ENCODE data around the gene CITED2.

CITED2 gene

DNA sequence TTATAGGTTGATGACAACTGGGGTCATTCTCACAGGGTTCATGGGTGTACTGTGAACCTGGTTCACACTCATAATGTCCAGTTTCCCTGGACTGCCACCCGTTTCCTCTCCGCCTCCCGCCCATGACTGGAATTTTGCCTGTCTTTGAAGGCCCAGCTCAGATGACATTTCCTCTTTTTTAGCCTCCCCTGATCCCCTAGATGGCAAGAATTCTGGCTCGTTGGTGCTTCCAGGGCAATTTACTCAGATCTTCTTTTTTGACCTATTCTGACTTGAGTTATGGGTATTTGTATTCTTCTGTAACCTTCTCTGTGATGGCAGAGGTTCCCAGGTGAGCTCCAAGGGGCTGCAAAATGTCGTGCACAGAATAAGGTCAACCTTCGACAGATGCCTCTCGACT lies 5.7 kb upstream of the CITED2 start:
- WGBS (ENCODE audit: extremely low coverage, insufficient coverage, low lambda C conversion rate), result no CpG with 5 or more reads among the region's 7 CpGs
- Histone ChIP-seq H2AK5ac (ENCODE audit: low read length) (no peak overlapping the region), H3K36me3 (ENCODE audit: control insufficient read depth, insufficient read depth, low read length) (no peaks in the 10 kb centered on the region), H2BK15ac (replicated peaks; ENCODE audit: low read depth) (no peak overlapping the region), H3K27ac (ENCODE audit: low read depth, low read length) (no peak overlapping the region), H3K4me2 (ENCODE audit: low read length) (no peak overlapping the region), H3K18ac (ENCODE audit: low read length) (no peak overlapping the region), H3K9ac (ENCODE audit: low read length) (no peak overlapping the region), H3K4ac (ENCODE audit: low read depth, low read length) (no peak overlapping the region), H3K56ac (ENCODE audit: low read length) (no peak overlapping the region), H3K4me3 (ENCODE audit: low read length) (no peak overlapping the region), H2BK120ac (ENCODE audit: low read depth, low read length) (no peak overlapping the region), H3K27me3 (ENCODE audit: insufficient read depth, low read length, poor library complexity) (no peaks in the 10 kb centered on the region), H3K23ac (ENCODE audit: low read length) (no peak overlapping the region), H4K5ac (ENCODE audit: low read length) (no peak overlapping the region), H3K4me1 (ENCODE audit: control insufficient read depth, low read depth, low read length) (peaks cover 11% of the 10 kb centered on the region), H2BK5ac (ENCODE audit: low read length) (no peak overlapping the region), H4K8ac (ENCODE audit: low read depth, low read length) (no peak overlapping the region), H3K79me1 (ENCODE audit: low read length) (no peaks in the 10 kb centered on the region), H3K79me2 (ENCODE audit: control insufficient read depth, insufficient read depth, low read length) (no peaks in the 10 kb centered on the region)
- no peak for DNase-seq

DNA sequence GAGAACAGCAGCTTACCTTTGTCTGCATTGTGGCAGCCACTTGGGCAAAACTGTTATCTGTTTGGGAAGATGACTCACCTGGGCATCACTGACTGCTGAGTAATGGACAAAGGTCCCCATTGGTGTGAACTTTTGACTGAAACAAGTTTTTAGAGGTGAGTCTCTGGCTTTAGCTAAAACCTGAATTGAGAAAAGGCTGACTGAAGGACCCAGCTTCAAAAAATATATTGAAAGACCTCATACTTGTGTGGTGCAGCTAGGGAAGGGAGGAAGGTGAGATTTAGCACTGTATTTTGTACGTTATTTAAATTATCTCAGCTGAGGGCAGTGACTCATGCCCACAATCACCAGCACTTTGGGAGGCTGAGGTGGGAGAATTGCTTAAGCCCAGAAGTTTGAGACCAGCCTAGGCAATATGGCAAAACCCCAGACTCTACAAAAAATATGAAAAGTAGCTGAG lies 4.5 kb upstream of the CITED2 start:
- Histone ChIP-seq H2BK120ac (ENCODE audit: low read depth, low read length) (no peak overlapping the region), H3K27me3 (ENCODE audit: insufficient read depth, low read length, poor library complexity) (no peaks in the 10 kb centered on the region), H3K9ac (ENCODE audit: low read length) (no peak overlapping the region), H2BK5ac (ENCODE audit: low read length) (no peak overlapping the region), H3K27ac (ENCODE audit: low read depth, low read length) (no peak overlapping the region), H3K4me1 (ENCODE audit: control insufficient read depth, low read depth, low read length) (peaks cover 11% of the 10 kb centered on the region), H4K8ac (ENCODE audit: low read depth, low read length) (no peak overlapping the region), H3K23ac (ENCODE audit: low read length) (no peak overlapping the region), H3K4ac (ENCODE audit: low read depth, low read length) (no peak overlapping the region), H3K79me1 (ENCODE audit: low read length) (no peaks in the 10 kb centered on the region), H3K18ac (ENCODE audit: low read length) (no peak overlapping the region), H4K5ac (ENCODE audit: low read length) (no peak overlapping the region), H3K4me2 (ENCODE audit: low read length) (no peak overlapping the region), H2AK5ac (ENCODE audit: low read length) (no peak overlapping the region), H3K36me3 (ENCODE audit: control insufficient read depth, insufficient read depth, low read length) (no peaks in the 10 kb centered on the region), H3K56ac (ENCODE audit: low read length) (no peak overlapping the region), H3K4me3 (ENCODE audit: low read length) (no peak overlapping the region), H2BK15ac (replicated peaks; ENCODE audit: low read depth) (no peak overlapping the region), H3K79me2 (ENCODE audit: control insufficient read depth, insufficient read depth, low read length) (peaks cover 5% of the 10 kb centered on the region)
- peak; percentile 64 for DNase-seq
- no CpG with 5 or more reads among the region's 1 CpG for WGBS (ENCODE audit: extremely low coverage, insufficient coverage, low lambda C conversion rate)

DNA sequence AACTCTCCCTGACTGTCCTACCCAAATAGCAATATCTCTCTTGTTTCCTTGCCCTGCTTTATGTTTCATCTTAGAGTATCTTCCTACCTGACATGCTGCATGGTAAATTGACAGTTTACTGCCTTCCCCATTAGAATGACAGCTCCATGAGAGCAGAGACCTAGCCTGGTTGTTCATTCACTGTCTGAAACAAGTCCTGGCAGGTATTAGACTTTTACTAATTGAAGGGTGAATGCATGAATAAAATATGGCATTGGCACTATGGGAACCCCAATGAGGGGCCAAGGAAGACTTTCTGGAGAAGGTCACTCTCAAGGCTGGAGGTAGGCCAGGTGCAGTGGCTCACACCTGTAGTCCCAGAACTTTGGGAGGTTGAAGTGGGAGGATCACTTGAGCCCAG lies 3.8 kb upstream of the CITED2 start:
- Histone ChIP-seq H3K79me2 (ENCODE audit: control insufficient read depth, insufficient read depth, low read length) (peaks cover 12% of the 10 kb centered on the region), H3K23ac (ENCODE audit: low read length) (no peak overlapping the region), H4K5ac (ENCODE audit: low read length) (no peak overlapping the region), H3K9ac (ENCODE audit: low read length) (no peak overlapping the region), H3K79me1 (ENCODE audit: low read length) (no peaks in the 10 kb centered on the region), H2BK5ac (ENCODE audit: low read length) (no peak overlapping the region), H3K4me3 (ENCODE audit: low read length) (no peak overlapping the region), H3K4me1 (ENCODE audit: control insufficient read depth, low read depth, low read length) (peaks cover 11% of the 10 kb centered on the region), H3K27ac (ENCODE audit: low read depth, low read length) (no peak overlapping the region), H3K4me2 (ENCODE audit: low read length) (no peak overlapping the region), H3K18ac (ENCODE audit: low read length) (no peak overlapping the region), H3K4ac (ENCODE audit: low read depth, low read length) (no peak overlapping the region), H3K56ac (ENCODE audit: low read length) (no peak overlapping the region), H2BK15ac (replicated peaks; ENCODE audit: low read depth) (no peak overlapping the region), H4K8ac (ENCODE audit: low read depth, low read length) (no peak overlapping the region), H2BK120ac (ENCODE audit: low read depth, low read length) (no peak overlapping the region), H3K27me3 (ENCODE audit: insufficient read depth, low read length, poor library complexity) (no peaks in the 10 kb centered on the region), H2AK5ac (ENCODE audit: low read length) (no peak overlapping the region), H3K36me3 (ENCODE audit: control insufficient read depth, insufficient read depth, low read length) (peaks cover 1% of the 10 kb centered on the region)
- no peak for DNase-seq

- H3K18ac ChIP-seq (ENCODE audit: low read length), result peak overlapping the region; percentile 28
- H4K8ac ChIP-seq (ENCODE audit: low read depth, low read length), result no peak overlapping the region
- no peak overlapping the region for H3K4ac ChIP-seq (ENCODE audit: low read depth, low read length)
- DNase-seq, result peak; percentile 72
- no peak overlapping the region for H4K5ac ChIP-seq (ENCODE audit: low read length)
- H3K4me1 ChIP-seq (ENCODE audit: control insufficient read depth, low read depth, low read length), result peaks cover 11% of the 10 kb centered on the region
- no peak overlapping the region for H2BK5ac ChIP-seq (ENCODE audit: low read length)
- H3K56ac ChIP-seq (ENCODE audit: low read length), result no peak overlapping the region
- H3K79me2 ChIP-seq (ENCODE audit: control insufficient read depth, insufficient read depth, low read length), result peaks cover 24% of the 10 kb centered on the region
- H3K4me3 ChIP-seq (ENCODE audit: low read length), result no peak overlapping the region
- no peak overlapping the region for H3K9ac ChIP-seq (ENCODE audit: low read length)
- H3K27me3 ChIP-seq (ENCODE audit: insufficient read depth, low read length, poor library complexity), result no peaks in the 10 kb centered on the region
- peaks cover 4% of the 10 kb centered on the region for H3K36me3 ChIP-seq (ENCODE audit: control insufficient read depth, insufficient read depth, low read length)
- H2BK120ac ChIP-seq (ENCODE audit: low read depth, low read length), result no peak overlapping the region
- peak overlapping the region; percentile 37 for H2AK5ac ChIP-seq (ENCODE audit: low read length)
- no peak overlapping the region for H3K23ac ChIP-seq (ENCODE audit: low read length)
- no CpG with 5 or more reads among the region's 5 CpGs for WGBS (ENCODE audit: extremely low coverage, insufficient coverage, low lambda C conversion rate)
- no peak overlapping the region for H3K27ac ChIP-seq (ENCODE audit: low read depth, low read length)
- H3K4me2 ChIP-seq (ENCODE audit: low read length), result no peak overlapping the region
- H3K79me1 ChIP-seq (ENCODE audit: low read length), result no peaks in the 10 kb centered on the region
- no peak overlapping the region for H2BK15ac ChIP-seq (replicated peaks; ENCODE audit: low read depth)
Observed at GRCh38 chr6:139376604-139377218, 2.3 kb upstream of the CITED2 start.

DNA sequence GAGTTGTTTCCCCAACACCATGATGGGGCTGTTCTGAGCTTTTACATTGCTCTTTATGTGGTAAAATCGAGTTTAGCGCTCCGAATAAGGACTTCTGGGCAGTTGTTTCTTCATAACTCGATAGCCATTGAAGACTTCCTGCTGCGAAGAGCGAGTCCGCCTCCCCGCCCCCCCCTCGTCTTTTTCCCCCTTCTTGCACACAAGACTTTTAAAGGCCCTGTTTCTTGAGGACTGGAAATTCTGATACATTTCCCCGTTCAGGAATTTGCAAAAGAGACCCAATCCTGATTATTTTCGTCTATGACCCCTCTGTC lies 1.5 kb upstream of the CITED2 start:
- Histone ChIP-seq H3K79me1 (ENCODE audit: low read length) (no peaks in the 10 kb centered on the region), H3K4me1 (ENCODE audit: control insufficient read depth, low read depth, low read length) (peaks cover 11% of the 10 kb centered on the region), H3K27ac (ENCODE audit: low read depth, low read length) (peak overlapping the region; percentile 91), H4K5ac (ENCODE audit: low read length) (no peak overlapping the region), H2BK120ac (ENCODE audit: low read depth, low read length) (peak overlapping the region; percentile 32), H2BK5ac (ENCODE audit: low read length) (peak overlapping the region; percentile 92), H3K56ac (ENCODE audit: low read length) (peak overlapping the region; percentile 96), H3K4me3 (ENCODE audit: low read length) (peak overlapping the region; percentile 75), H4K8ac (ENCODE audit: low read depth, low read length) (no peak overlapping the region), H3K23ac (ENCODE audit: low read length) (no peak overlapping the region), H3K9ac (ENCODE audit: low read length) (peak overlapping the region; percentile 85), H3K27me3 (ENCODE audit: insufficient read depth, low read length, poor library complexity) (no peaks in the 10 kb centered on the region), H2AK5ac (ENCODE audit: low read length) (no peak overlapping the region), H3K18ac (ENCODE audit: low read length) (peak overlapping the region; percentile 62), H3K79me2 (ENCODE audit: control insufficient read depth, insufficient read depth, low read length) (peaks cover 24% of the 10 kb centered on the region), H3K36me3 (ENCODE audit: control insufficient read depth, insufficient read depth, low read length) (peaks cover 4% of the 10 kb centered on the region), H3K4ac (ENCODE audit: low read depth, low read length) (no peak overlapping the region), H3K4me2 (ENCODE audit: low read length) (peak overlapping the region; percentile 99), H2BK15ac (replicated peaks; ENCODE audit: low read depth) (peak overlapping the region; percentile 4)
- no CpG with 5 or more reads among the region's 11 CpGs for WGBS (ENCODE audit: extremely low coverage, insufficient coverage, low lambda C conversion rate)
- peak; percentile 58 for DNase-seq

Data from mesendoderm (in vitro differentiated cells).